ENCODE measurements around the gene ATG4B.

ATG4B gene

GRCh38 chr2:241668354-241668753 is 30.9 kb downstream of the ATG4B start:
- no peak for DNase-seq

GRCh38 chr2:241668839-241669238 is 31.3 kb downstream of the ATG4B start:
- no peak for DNase-seq

GRCh38 chr2:241670333-241671110 is 33.0 kb downstream of the ATG4B start:
- DNase-seq, result no peak

GRCh38 chr2:241671457-241672240 is 34.2 kb downstream of the ATG4B start:
- no peak for DNase-seq

- DNase-seq, result no peak
Observed at GRCh38 chr2:241672243-241673188, 35.0 kb downstream of the ATG4B start.

- no peak for DNase-seq
Observed at GRCh38 chr2:241673189-241673663, 35.7 kb downstream of the ATG4B start.

- no peak for DNase-seq
Observed at GRCh38 chr2:241673797-241674725, 36.6 kb downstream of the ATG4B start.

GRCh38 chr2:241675885-241676284 is 38.4 kb downstream of the ATG4B start:
- DNase-seq, result no peak

- no peak for DNase-seq
Observed at GRCh38 chr2:241676665-241677064, 39.2 kb downstream of the ATG4B start.

- DNase-seq, result no peak
Observed at GRCh38 chr2:241677392-241677791, 39.9 kb downstream of the ATG4B start.

GRCh38 chr2:241678307-241678706 is 40.8 kb downstream of the ATG4B start:
- DNase-seq, result no peak

- no peak for DNase-seq
Observed at GRCh38 chr2:241678784-241679540, 41.5 kb downstream of the ATG4B start.

- DNase-seq, result no peak
Observed at GRCh38 chr2:241680044-241680443, 42.6 kb downstream of the ATG4B start.

- peak; percentile 85 for DNase-seq
Observed at GRCh38 chr2:241680827-241681599, 43.5 kb downstream of the ATG4B start.

GRCh38 chr2:241686324-241686649 is 48.8 kb downstream of the ATG4B start:
- no peak for DNase-seq

GRCh38 chr2:241686650-241687425 is 49.3 kb downstream of the ATG4B start, which contains the start of gene DTYMK:
Gene DTYMK (minus strand): TSS chr2:241686815. CDS start chr2:241686783, 32 bp downstream.
- peak; percentile 97 for DNase-seq

GRCh38 chr2:241689306-241689705 is 51.8 kb downstream of the ATG4B start:
- no peak for DNase-seq

- no peak for DNase-seq
Observed at GRCh38 chr2:241690202-241690717, 52.8 kb downstream of the ATG4B start.

- DNase-seq, result peak; percentile 85
Observed at GRCh38 chr2:241692448-241692847, 55.0 kb downstream of the ATG4B start.
